Measurements from ENCODE around the gene TAS2R7.

DNA sequence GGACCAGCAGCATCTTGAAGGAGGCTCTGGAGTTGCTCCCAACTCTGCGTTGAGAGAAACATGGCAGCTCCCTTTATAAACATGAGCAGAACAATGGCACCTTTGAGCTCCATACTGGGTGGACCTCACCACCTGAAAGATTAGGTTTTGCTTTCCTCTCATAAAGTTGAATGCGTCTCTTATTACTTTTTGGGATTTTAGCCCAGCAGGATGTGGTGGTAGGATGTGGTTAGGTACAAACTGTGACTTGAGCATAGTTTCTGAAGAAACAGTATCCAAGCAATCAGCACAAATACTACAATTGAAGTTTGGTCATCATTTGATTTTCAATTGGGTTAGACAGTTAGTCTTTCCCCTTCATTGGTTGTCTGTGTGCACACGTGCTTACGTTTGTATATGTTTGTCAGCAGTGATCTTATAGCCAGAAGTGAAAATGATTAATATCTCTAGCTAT lies 47.0 kb upstream of the TAS2R7 start, which contains the start of gene PRR4:
- TF ChIP-seq, protein P1, sequence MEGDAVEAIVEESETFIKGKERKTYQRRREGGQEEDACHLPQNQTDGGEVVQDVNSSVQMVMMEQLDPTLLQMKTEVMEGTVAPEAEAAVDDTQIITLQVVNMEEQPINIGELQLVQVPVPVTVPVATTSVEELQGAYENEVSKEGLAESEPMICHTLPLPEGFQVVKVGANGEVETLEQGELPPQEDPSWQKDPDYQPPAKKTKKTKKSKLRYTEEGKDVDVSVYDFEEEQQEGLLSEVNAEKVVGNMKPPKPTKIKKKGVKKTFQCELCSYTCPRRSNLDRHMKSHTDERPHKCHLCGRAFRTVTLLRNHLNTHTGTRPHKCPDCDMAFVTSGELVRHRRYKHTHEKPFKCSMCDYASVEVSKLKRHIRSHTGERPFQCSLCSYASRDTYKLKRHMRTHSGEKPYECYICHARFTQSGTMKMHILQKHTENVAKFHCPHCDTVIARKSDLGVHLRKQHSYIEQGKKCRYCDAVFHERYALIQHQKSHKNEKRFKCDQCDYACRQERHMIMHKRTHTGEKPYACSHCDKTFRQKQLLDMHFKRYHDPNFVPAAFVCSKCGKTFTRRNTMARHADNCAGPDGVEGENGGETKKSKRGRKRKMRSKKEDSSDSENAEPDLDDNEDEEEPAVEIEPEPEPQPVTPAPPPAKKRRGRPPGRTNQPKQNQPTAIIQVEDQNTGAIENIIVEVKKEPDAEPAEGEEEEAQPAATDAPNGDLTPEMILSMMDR (conservative IDR thresholded peaks at IDR 0.05; ENCODE audit: low read depth, low read length): no peak
- no peak for TF ChIP-seq EZH2 (IDR thresholded peaks at IDR 0.05; ENCODE audit: low read length, unreplicated experiment)
